Esophagus squamous epithelium (tissue), 5 donors: ENCODE data around the gene YWHAH. TPM values are rescaled to one million over a fixed set of nuclear protein-coding genes. Genes with fewer than 3 reads are reported as not detected.

ENCODE experiments used
- DNase-seq: peaks from one replicate; lab custom pipeline; 2025; lab: John Stamatoyannopoulos, UW
- H3K27ac ChIP-seq, 4 donors: fragments of 200-600 bp; sonication (generic); one replicate each; pipeline ENCODE4 v1.5.1; 2016 to 2019; ENCODE audit warnings: mild to moderate bottlenecking in 1 of 4
- H3K27me3 ChIP-seq, 4 donors: fragments of 200-600 bp; sonication (generic); 1 replicate in 3 of 4; 2 replicates in 1 of 4; pipeline versions ENCODE4 v1.5.1 to v1.6.0; 2017 to 2021; ENCODE audit warnings: antibody characterized with exemption in 1 of 4
- H3K36me3 ChIP-seq, 3 donors: fragments of 200-600 bp; sonication (generic); one replicate each; pipeline ENCODE4 v1.5.1; 2016 to 2019
- H3K4me1 ChIP-seq, 3 donors: fragments of 200-600 bp; sonication (generic); one replicate each; pipeline ENCODE4 v1.5.1; 2017 to 2019
- H3K4me3 ChIP-seq, 4 donors: fragments of 200-600 bp; sonication (generic); 1 replicate in 3 of 4; 2 replicates in 1 of 4; pipeline ENCODE4 v1.5.1; 2016 to 2019; ENCODE audit warnings: mild to moderate bottlenecking in 2 of 4, moderate library complexity in 1 of 4
- H3K9me3 ChIP-seq, 3 donors: fragments of 200-600 bp; sonication (generic); one replicate each; pipeline ENCODE4 v1.5.1; 2016 to 2019
- CTCF ChIP-seq, 6 experiments: fragments of 450-650 bp in 4 of 6; fragments of 200-600 bp in 2 of 6; sonication (generic) in 2 of 6; IDR thresholded peaks; one replicate each; pipeline ENCODE4 v1.5.1; 2016 to 2019; ENCODE audit warnings: antibody characterized with exemption in 6 of 6, mild to moderate bottlenecking in 4 of 6, moderate library complexity in 4 of 6
- POLR2A ChIP-seq, 4 donors: fragments of 450-650 bp; IDR thresholded peaks; one replicate each; pipeline ENCODE4 v1.6.1; 2017; ENCODE audit warnings: antibody characterized with exemption in 4 of 4, mild to moderate bottlenecking in 4 of 4, moderate library complexity in 3 of 4
- WGBS, 2 donors: methylation state at CpG; one replicate each; pipeline ENCODE4 v1.1.5; 2018; 5-methylcytosine and 5-hydroxymethylcytosine counted together
- intact Hi-C: fragments of 100-400 bp; cut with DNase I; formaldehyde crosslinking; loops from one replicate; pipeline ENCODE4 v1.15.0; 2022
- small RNA-seq, 4 donors: library from RNA; depleted of rRNA; stranded (forward); fragments of <200 nt; gene quantifications; one replicate each; pipeline ENCODE3, GENCODE V24; 2016
- total RNA-seq, 4 donors: library from RNA; depleted of rRNA; stranded (reverse); fragments of >200 nt; gene quantifications; one replicate each; pipeline ENCODE4 v1.1.0, GENCODE V29; 2016
- donor health status: DM: yes; HTN: yes; CAD: no.

Gene YWHAH
- total RNA-seq, 4 donors from 2014 or later: 42.4 to 63.2 (median 54.2) TPM

GRCh38 chr22:31998784-31999385 is 54.5 kb downstream of the YWHAH start:
- no peaks in the 10 kb centered on the region for H3K36me3 ChIP-seq
- peaks cover 0 to 16% (median 0%) of the 10 kb centered on the region in 4 donors for H3K27me3 ChIP-seq
- no peak overlapping the region for H3K4me3 ChIP-seq
- intact Hi-C loops: no loop called here
- no peak for TF ChIP-seq CTCF (IDR thresholded peaks at IDR 0.05)
- TF ChIP-seq POLR2A (IDR thresholded peaks at IDR 0.05): no peak
- 81 to 85% methylated on average over 3 of the region's 3 CpGs for WGBS, 2 donors
- no peaks in the 10 kb centered on the region for H3K9me3 ChIP-seq
- DNase-seq: no peak
- no peaks in the 10 kb centered on the region for H3K4me1 ChIP-seq
- no peak overlapping the region for H3K27ac ChIP-seq

GRCh38 chr22:32000181-32000580 is 55.8 kb downstream of the YWHAH start:
- no peak for DNase-seq
- Histone ChIP-seq H3K9me3 (no peaks in the 10 kb centered on the region), H3K4me1 (no peaks in the 10 kb centered on the region), H3K27me3 (peaks cover 0 to 22% (median 0%) of the 10 kb centered on the region in 4 donors), H3K27ac (no peak overlapping the region), H3K36me3 (no peaks in the 10 kb centered on the region), H3K4me3 (no peak overlapping the region)
- 38 to 59% methylated on average over 1 of the region's 1 CpG for WGBS, 2 donors
- intact Hi-C loops: no loop called here
- TF ChIP-seq CTCF (IDR thresholded peaks at IDR 0.05) (no peak), POLR2A (IDR thresholded peaks at IDR 0.05) (no peak)

GRCh38 chr22:32005453-32005852 is 61.1 kb downstream of the YWHAH start:
- no peaks in the 10 kb centered on the region for H3K9me3 ChIP-seq
- intact Hi-C loops: no loop called here
- H3K27me3 ChIP-seq: peaks cover 0 to 7% (median 0%) of the 10 kb centered on the region in 4 donors
- no peak for DNase-seq
- no peak for TF ChIP-seq POLR2A (IDR thresholded peaks at IDR 0.05)
- no peak for TF ChIP-seq CTCF (IDR thresholded peaks at IDR 0.05)
- H3K4me3 ChIP-seq: no peak overlapping the region
- H3K4me1 ChIP-seq: no peaks in the 10 kb centered on the region
- no peaks in the 10 kb centered on the region for H3K36me3 ChIP-seq
- H3K27ac ChIP-seq: no peak overlapping the region
- 40 to 43% methylated on average over 1 of the region's 1 CpG for WGBS, 2 donors

Small RNA genes within 50 kb of the gene (small RNA-seq; reads per million reads assigned to genes)
- 0 reads per million in 4 donors for gene RN7SL305P

Other genes with a start within 250 kb of the YWHAH start
- gene PRR14L, start 194.4 kb upstream of the YWHAH start, total RNA-seq: 10 to 100 TPM; 17.2 to 30.5 (median 25.7) TPM
- gene DEPDC5, start 190.5 kb upstream of the YWHAH start, total RNA-seq: 10 to 100 TPM in 3 of 4 donors, 1 to 10 TPM in 1; 9.0 to 22.5 (median 15.0) TPM
- 10 to 100 TPM in 2 of 4 donors, 1 to 10 TPM in 1, under 1 TPM in 1; 0.38 to 20.6 (median 11.3) TPM for gene SLC5A1, start 98.7 kb downstream of the YWHAH start, total RNA-seq
- not detected for gene C22orf42, start 214.8 kb downstream of the YWHAH start, total RNA-seq